Immature natural killer cell (primary cell): ENCODE data around the gene MAP4. TPM values are rescaled to one million over a fixed set of nuclear protein-coding genes. Genes with fewer than 3 reads are reported as not detected.

Source experiments
- DNase-seq, 3 donors: peaks; one replicate each; pipeline ENCODE4 v3.0.0; 2022; ENCODE audit warnings: mixed read lengths in 1 of 3
- H3K27ac Mint-ChIP-seq, 6 donors: one replicate each; pipeline ENCODE4 v1.8.0; 2020; ENCODE audit warnings: mixed read lengths in 6 of 6, mild to moderate bottlenecking in 5 of 6, inconsistent platforms in 4 of 6, moderate library complexity in 3 of 6
- H3K27me3 Mint-ChIP-seq, 3 donors: one replicate each; pipeline ENCODE4 v1.8.0; 2020 to 2021; ENCODE audit warnings: low read depth in 3 of 3, mild to moderate bottlenecking in 3 of 3, mixed read lengths in 3 of 3, moderate library complexity in 3 of 3, inconsistent platforms in 1 of 3
- H3K36me3 Mint-ChIP-seq, 3 donors: one replicate each; pipeline ENCODE4 v1.8.0; 2020; ENCODE audit warnings: mixed read lengths in 3 of 3, inconsistent platforms in 2 of 3, mild to moderate bottlenecking in 2 of 3
- H3K4me1 Mint-ChIP-seq, 2 donors: one replicate each; pipeline ENCODE4 v1.8.0; 2020; ENCODE audit warnings: inconsistent platforms in 2 of 2, mild to moderate bottlenecking in 2 of 2, mixed read lengths in 2 of 2, moderate library complexity in 1 of 2
- H3K4me3 Mint-ChIP-seq, 5 donors: one replicate each; pipeline ENCODE4 v1.8.0; 2020; ENCODE audit warnings: mild to moderate bottlenecking in 5 of 5, mixed read lengths in 5 of 5, inconsistent platforms in 3 of 5, moderate library complexity in 3 of 5
- H3K9me3 Mint-ChIP-seq, 6 donors: one replicate each; pipeline ENCODE4 v1.8.0; 2020; ENCODE audit warnings: mild to moderate bottlenecking in 6 of 6, mixed read lengths in 6 of 6, inconsistent platforms in 4 of 6, moderate library complexity in 3 of 6
- polyA plus RNA-seq, 3 donors: library from polyadenylated mRNA; unstranded; fragments of 300-500 nt; fragmentation: Illumina TruSeq; gene quantifications; one replicate each; pipeline ENCODE4 v1.2.3, GENCODE V29; 2021

MAP4 gene
- polyA plus RNA-seq, 3 donors from 2014 or later = 4.4 to 64.2 (median 17.4) TPM

DNA sequence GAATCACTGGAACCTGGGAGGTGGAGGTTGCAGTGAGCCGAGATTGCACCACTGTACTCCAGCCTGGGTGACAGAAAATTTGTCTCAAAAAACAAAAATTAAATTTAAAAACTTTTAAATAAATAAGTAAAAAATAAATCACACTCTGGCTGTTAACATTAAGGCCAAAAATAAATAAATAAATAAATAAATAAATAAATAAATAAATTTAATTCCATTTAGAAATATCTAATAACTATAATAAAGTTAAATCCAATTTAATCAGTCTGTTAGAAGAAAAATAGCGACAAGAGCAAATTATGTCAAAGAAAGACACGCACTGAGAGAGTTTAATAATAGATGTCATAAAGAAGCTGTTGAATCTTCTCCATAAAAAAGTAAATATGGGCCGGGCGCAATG lies 13.4 kb downstream of the MAP4 start:
- no peaks in the 10 kb centered on the region for H3K9me3 Mint-ChIP-seq
- peaks cover 0 to 14% of the 10 kb centered on the region in 2 donors for H3K4me1 Mint-ChIP-seq
- no peak overlapping the region for H3K27ac Mint-ChIP-seq
- H3K4me3 Mint-ChIP-seq = no peak overlapping the region
- H3K27me3 Mint-ChIP-seq = no peaks in the 10 kb centered on the region
- no peak for DNase-seq
- no peaks in the 10 kb centered on the region for H3K36me3 Mint-ChIP-seq

DNA sequence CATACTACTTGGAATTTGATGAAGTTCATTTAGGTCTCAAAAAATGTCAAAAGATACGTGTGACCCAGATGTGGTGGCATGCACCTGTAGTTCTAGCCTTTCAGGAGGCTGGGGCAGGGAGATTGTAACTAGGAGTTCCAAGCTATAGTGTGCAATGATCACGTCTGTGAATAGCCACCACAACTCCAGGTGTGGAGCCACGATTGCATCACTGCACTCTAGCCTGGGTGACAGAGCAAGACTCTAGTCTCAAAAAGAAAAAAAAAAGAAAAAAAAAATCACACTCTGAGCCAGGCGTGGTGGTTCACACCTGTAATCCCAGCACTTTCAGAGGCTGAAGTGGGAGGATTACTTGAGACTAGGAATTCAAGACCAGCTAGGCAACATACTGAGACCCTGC lies 14.2 kb downstream of the MAP4 start:
- Mint-ChIP-seq H3K9me3 (no peaks in the 10 kb centered on the region), H3K27me3 (no peaks in the 10 kb centered on the region), H3K4me3 (no peak overlapping the region), H3K36me3 (peaks cover 0 to 5% (median under 1%) of the 10 kb centered on the region in 3 donors), H3K27ac (no peak overlapping the region), H3K4me1 (peaks cover 0 to 14% of the 10 kb centered on the region in 2 donors)
- no peak for DNase-seq

DNA sequence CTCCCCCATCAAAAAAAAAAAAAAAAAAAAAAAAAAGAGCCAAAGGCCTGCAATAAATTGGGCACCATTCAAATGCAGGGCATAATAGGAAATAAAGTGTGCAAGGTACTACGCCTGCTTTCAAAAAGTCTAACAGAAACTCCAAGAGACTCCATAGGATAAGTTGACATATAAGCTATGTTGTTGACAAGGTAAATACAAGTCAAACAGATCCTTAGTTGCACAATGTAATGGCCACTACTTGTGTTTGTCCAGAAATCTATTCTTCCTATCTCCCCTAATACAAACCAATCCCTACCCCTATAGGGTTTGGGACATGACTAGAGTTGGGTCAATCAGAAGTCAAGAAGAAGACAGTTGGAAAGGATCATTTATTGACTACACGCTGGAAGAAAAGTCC lies 16.0 kb downstream of the MAP4 start:
- no peaks in the 10 kb centered on the region for H3K9me3 Mint-ChIP-seq
- peaks cover 2 to 24% of the 10 kb centered on the region in 2 donors for H3K4me1 Mint-ChIP-seq
- no peak overlapping the region for H3K4me3 Mint-ChIP-seq
- peaks cover 0 to 10% (median 5%) of the 10 kb centered on the region in 3 donors for H3K36me3 Mint-ChIP-seq
- no peak for DNase-seq
- no peak overlapping the region for H3K27ac Mint-ChIP-seq
- H3K27me3 Mint-ChIP-seq = peaks cover 0 to 1% (median 0%) of the 10 kb centered on the region in 3 donors

DNA sequence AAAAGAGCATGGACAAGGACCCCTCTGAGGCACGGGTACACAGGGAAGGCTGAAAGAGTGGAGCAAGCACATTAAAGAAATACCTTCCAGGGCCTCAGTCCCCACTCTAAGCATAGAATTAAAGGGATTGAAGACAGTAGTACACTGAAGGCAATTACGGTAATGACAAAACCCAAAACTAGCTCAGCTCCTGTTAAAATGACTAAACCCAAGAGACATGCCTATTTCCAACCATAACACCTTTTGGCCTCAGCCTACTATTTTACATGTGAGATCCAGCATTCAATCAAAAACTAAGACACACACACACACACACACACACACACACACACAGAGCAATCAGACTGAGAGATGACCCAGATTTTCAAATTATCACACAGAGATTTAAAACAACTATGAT lies 19.8 kb downstream of the MAP4 start:
- no peak for DNase-seq
- Mint-ChIP-seq H3K4me3 (no peak overlapping the region), H3K9me3 (no peaks in the 10 kb centered on the region), H3K36me3 (peaks cover 0 to 16% (median 8%) of the 10 kb centered on the region in 3 donors), H3K4me1 (peaks cover 2 to 19% of the 10 kb centered on the region in 2 donors), H3K27ac (peak overlapping the region in 1 of 6 donors; percentile 23), H3K27me3 (peaks cover 0 to 1% (median 0%) of the 10 kb centered on the region in 3 donors)

DNA sequence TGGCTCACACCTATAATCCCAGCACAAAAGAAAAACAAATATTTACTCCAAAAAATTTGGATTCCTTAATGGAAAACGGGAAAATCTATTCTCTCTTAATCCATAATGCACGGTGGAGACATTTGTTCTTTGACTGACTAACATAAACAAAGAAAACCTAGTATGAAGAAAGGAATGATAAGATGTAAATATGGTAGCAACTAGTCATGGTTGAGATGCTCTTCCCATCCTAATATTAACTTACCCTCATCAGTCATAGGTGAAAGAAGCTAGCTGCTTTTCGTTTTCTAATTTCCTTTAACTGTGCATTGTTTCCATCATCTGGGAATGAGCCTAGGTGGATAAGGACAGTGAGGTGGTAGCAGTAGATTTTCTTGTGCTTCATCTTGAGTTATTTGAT lies 22.0 kb downstream of the MAP4 start:
- no peak overlapping the region for H3K4me3 Mint-ChIP-seq
- H3K36me3 Mint-ChIP-seq = peaks cover 0 to 16% (median 8%) of the 10 kb centered on the region in 3 donors
- H3K9me3 Mint-ChIP-seq = no peaks in the 10 kb centered on the region
- peaks cover 0 to 1% (median 0%) of the 10 kb centered on the region in 3 donors for H3K27me3 Mint-ChIP-seq
- no peak overlapping the region for H3K27ac Mint-ChIP-seq
- DNase-seq = no peak
- H3K4me1 Mint-ChIP-seq = peaks cover 2 to 19% of the 10 kb centered on the region in 2 donors

DNA sequence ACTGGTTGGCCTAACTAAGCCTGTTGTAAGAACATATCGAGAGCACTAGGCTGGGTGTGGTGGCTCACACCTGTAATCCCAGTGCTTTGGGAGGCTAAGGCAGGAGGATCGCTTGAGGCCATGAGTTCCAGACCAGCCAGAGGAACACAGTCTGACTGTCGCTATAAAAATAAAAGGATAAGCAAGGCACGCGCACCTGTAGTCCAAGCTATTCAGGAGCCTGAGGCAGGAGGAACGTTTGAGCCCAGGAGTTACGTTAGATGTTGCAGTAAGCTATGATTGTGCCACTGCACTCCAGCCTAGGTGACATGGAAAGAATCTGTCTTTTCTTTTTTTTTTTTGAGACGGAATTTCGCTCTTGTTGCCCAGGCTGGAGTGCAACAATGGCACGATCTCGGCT lies 24.9 kb downstream of the MAP4 start:
- DNase-seq = no peak
- Mint-ChIP-seq H3K9me3 (no peaks in the 10 kb centered on the region), H3K36me3 (peaks cover 0 to 11% (median 3%) of the 10 kb centered on the region in 3 donors), H3K27ac (no peak overlapping the region), H3K27me3 (peaks cover 0 to 2% (median 0%) of the 10 kb centered on the region in 3 donors), H3K4me1 (peaks cover 0 to 14% of the 10 kb centered on the region in 2 donors), H3K4me3 (peak overlapping the region in 1 of 5 donors; percentile 21)

DNA sequence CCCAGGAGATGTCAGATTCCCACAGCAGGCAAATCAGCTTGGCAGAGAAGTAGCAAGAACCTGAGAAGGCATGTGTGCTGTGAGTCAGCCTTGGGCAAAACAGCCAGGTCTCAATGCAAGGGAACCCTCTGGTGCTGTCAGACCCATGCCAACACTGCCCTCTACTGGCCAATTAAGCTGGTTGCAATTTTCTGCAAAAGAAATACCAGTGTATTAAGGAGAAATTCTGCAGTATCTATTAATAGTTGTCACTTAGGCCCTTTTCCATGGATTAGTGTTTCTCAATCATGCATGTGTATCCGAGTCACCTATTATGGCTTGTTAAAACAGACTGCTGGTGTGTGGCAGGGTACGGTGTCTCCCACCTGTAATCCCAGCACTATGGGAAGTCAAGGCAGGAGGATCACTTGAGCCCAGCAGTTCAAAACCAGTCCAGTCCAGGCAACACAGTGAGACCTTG lies 26.2 kb downstream of the MAP4 start:
- Mint-ChIP-seq H3K27ac (no peak overlapping the region), H3K4me3 (no peak overlapping the region), H3K9me3 (no peaks in the 10 kb centered on the region), H3K27me3 (peaks cover 0 to 2% (median 0%) of the 10 kb centered on the region in 3 donors), H3K4me1 (peaks cover 0 to 9% of the 10 kb centered on the region in 2 donors), H3K36me3 (peaks cover 0 to 6% (median 3%) of the 10 kb centered on the region in 3 donors)
- DNase-seq = peak; percentile 47 to 67 (median 62)

DNA sequence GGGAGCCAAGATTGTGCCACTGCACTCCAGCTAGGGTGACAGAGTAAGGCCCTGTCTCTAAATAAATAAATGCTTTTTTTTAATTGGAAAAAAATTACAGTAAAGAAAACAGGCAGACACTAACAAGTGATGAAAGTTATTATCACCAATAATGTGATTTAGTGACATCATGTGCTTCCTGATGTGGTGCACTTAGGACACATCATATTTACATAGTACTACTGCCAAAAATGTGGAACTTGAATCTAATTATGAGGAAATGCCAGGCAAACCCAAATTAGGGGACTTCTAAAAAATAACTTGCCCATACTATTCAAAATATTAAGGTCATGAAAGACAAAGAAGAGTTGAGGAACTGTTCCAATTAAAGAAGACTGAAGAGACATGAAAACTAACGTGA lies 30.8 kb downstream of the MAP4 start:
- no peak overlapping the region for H3K27ac Mint-ChIP-seq
- peaks cover 0 to 2% (median 0%) of the 10 kb centered on the region in 3 donors for H3K27me3 Mint-ChIP-seq
- no peak for DNase-seq
- H3K9me3 Mint-ChIP-seq = no peaks in the 10 kb centered on the region
- no peaks in the 10 kb centered on the region for H3K36me3 Mint-ChIP-seq
- peaks cover 0 to 9% of the 10 kb centered on the region in 2 donors for H3K4me1 Mint-ChIP-seq
- H3K4me3 Mint-ChIP-seq = no peak overlapping the region

DNA sequence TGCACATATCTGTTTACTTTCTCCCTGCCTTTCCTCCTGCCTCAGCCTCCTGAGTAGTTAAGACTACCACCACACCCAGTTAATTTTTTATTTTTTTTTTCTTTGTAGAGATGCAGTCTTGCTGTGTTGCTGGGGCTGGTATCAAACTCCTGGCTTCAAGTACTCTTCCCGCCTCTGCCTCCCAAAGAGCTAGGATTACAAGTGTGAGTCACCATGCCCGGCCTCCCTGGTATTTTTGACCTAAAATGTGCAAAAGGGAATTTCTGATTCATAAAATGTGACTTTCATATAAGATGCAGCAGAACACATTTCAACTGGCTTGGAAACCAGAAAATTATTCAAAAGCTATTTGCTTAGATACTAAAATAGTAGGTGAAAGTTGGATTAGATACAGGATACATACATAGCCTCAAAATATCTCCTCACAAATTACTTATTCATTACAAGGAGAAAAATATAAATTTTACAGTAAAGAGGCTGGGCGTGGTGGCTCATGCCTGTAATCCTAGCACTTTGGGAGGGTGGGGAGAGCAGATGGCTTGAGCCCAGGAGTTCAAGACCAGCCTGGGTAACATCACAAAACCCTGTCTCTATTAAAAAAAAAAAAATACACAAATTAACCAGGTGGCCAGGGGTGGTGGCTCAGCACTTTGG lies 32.0 kb downstream of the MAP4 start:
- H3K27ac Mint-ChIP-seq = no peak overlapping the region
- no peak overlapping the region for H3K4me3 Mint-ChIP-seq
- peaks cover 0 to 2% (median 0%) of the 10 kb centered on the region in 3 donors for H3K27me3 Mint-ChIP-seq
- H3K9me3 Mint-ChIP-seq = no peaks in the 10 kb centered on the region
- peaks cover 0 to under 1% of the 10 kb centered on the region in 2 donors for H3K4me1 Mint-ChIP-seq
- no peak for DNase-seq
- no peaks in the 10 kb centered on the region for H3K36me3 Mint-ChIP-seq

DNA sequence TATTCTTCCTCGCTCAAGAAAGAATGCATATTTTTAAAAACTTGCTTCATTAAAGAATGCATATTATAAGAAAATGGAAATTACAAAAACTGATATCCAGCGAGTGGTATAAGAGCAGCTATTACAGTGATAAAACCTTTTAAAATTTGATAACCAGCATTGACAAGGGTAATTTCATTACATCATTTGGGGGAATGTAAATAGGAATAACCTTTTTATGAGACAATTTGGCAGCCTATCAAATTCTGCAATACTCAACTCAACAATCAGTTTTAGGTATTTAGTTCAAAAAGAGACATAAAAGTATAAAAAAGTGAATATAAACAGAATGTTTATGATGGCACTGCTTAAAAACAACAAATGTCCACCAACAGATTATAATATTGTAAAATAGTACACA lies 35.4 kb downstream of the MAP4 start:
- no peaks in the 10 kb centered on the region for H3K4me1 Mint-ChIP-seq
- H3K27me3 Mint-ChIP-seq = no peaks in the 10 kb centered on the region
- H3K36me3 Mint-ChIP-seq = no peaks in the 10 kb centered on the region
- H3K4me3 Mint-ChIP-seq = no peak overlapping the region
- DNase-seq = no peak
- no peak overlapping the region for H3K27ac Mint-ChIP-seq
- H3K9me3 Mint-ChIP-seq = no peaks in the 10 kb centered on the region

DNA sequence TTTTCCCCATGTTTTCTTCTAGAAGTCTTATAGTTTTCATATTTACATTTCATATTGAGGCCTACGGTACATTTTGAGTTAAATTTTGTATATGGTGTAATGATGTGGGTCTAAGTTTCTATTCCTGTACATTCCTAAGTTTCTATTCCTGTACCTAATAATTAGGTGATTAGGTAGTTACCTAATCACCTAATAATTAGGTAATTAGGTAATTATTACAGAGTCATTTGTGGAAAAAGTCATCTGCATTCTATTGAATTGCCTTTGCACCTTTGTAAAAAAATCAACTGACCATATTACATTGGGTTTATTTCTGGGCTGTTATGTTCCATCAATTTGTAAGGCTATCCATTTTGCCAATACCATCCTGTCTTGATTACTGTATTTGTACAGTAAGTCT lies 37.1 kb downstream of the MAP4 start:
- H3K4me1 Mint-ChIP-seq = no peaks in the 10 kb centered on the region
- H3K9me3 Mint-ChIP-seq = no peaks in the 10 kb centered on the region
- no peak for DNase-seq
- no peaks in the 10 kb centered on the region for H3K27me3 Mint-ChIP-seq
- no peaks in the 10 kb centered on the region for H3K36me3 Mint-ChIP-seq
- H3K4me3 Mint-ChIP-seq = no peak overlapping the region
- peak overlapping the region in 1 of 6 donors; percentile 59 for H3K27ac Mint-ChIP-seq

DNA sequence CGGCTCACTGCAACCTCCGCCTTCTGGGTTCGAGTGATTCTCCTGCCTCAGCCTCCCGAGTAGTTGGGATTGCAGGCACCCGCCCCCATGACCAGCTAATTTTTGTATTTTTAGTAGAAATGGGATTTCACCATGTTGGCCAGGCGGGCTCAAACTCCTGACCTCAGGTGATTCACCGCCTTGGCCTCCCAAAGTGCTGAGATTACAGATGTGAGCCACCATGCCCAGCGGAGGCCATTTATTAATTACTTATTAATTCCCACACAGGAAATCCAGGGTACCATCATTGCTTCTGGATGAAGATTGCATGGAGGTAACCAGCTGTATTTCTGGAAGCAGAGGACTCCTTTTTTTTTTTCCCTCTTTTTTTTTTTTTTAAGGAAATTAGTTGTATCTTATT lies 37.8 kb downstream of the MAP4 start:
- Mint-ChIP-seq H3K36me3 (no peaks in the 10 kb centered on the region), H3K27me3 (no peaks in the 10 kb centered on the region), H3K4me3 (no peak overlapping the region), H3K4me1 (no peaks in the 10 kb centered on the region), H3K9me3 (no peaks in the 10 kb centered on the region), H3K27ac (peak overlapping the region in 1 of 6 donors; percentile 59)
- DNase-seq = no peak

DNA sequence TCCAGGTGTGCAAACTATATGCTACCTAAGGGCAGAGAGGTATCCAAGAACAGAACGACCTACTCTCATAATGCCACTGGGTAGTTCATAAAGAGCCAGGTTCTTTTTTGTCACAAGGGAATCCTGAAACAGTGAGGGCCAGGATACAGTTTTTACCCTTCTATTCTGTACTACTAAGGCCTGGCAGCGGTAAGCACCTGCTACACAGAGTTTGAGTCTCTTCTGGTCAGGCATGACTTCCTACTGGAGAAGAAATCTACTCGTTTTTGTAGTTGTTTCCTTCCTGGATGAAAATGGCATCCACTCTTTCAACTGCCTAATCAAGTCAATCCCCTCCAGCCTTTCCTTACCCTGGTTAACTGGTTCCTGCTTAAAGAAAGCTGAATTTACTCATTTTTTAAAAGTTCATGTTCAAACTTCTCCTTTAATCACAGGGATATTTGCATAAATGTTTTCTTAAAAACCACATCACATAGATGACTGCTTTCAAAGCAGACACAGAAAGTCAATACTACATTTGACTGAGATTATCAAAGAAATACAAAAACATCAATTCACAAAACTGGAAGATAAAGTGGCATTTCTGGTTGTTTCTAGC lies 40.0 kb downstream of the MAP4 start:
- no peak for DNase-seq
- Mint-ChIP-seq H3K27me3 (no peaks in the 10 kb centered on the region), H3K4me3 (no peak overlapping the region), H3K36me3 (peaks cover 0 to 4% (median 0%) of the 10 kb centered on the region in 3 donors), H3K27ac (no peak overlapping the region), H3K9me3 (no peaks in the 10 kb centered on the region), H3K4me1 (no peaks in the 10 kb centered on the region)

DNA sequence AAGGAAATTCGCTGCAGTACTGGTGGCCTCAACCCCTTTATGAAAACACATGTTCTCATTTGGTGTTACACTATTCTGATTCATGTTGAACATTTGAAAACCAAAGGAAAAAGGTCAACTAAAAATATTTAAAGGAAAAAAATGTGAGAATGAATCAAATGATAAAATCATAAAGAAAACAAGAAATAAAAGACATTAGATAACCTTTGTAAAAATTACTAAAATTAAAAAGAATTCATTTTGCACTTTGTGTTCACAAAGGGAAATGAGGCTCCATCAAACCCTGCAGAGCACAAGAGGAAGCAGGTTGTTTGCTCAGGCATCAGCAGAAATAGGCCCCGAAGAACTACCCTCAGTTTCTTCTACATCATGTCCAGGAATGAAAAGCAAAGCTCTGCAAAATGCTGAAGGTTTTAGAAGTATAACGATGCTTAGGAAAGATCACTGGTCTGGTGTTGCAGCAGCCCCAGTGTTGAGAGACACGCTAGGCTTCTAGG lies 41.2 kb downstream of the MAP4 start:
- no peak overlapping the region for H3K4me3 Mint-ChIP-seq

More for the DNA sequence above, 41.2 kb downstream of the MAP4 start:
- Mint-ChIP-seq H3K4me1 (no peaks in the 10 kb centered on the region), H3K27me3 (peaks cover 0 to 1% (median 0%) of the 10 kb centered on the region in 3 donors), H3K9me3 (no peaks in the 10 kb centered on the region), H3K27ac (peak overlapping the region in 4 of 6 donors; percentile 17 to 60 (median 24)), H3K36me3 (peaks cover 0 to 4% (median 0%) of the 10 kb centered on the region in 3 donors)
- no peak for DNase-seq
